ENCODE measurements around the gene ASTN2. TPM values are rescaled to one million over a fixed set of nuclear protein-coding genes. Genes with fewer than 3 reads are reported as not detected.

ASTN2 gene
- total RNA-seq, 1 experiment from 2014 or later: 4.8 TPM

DNA sequence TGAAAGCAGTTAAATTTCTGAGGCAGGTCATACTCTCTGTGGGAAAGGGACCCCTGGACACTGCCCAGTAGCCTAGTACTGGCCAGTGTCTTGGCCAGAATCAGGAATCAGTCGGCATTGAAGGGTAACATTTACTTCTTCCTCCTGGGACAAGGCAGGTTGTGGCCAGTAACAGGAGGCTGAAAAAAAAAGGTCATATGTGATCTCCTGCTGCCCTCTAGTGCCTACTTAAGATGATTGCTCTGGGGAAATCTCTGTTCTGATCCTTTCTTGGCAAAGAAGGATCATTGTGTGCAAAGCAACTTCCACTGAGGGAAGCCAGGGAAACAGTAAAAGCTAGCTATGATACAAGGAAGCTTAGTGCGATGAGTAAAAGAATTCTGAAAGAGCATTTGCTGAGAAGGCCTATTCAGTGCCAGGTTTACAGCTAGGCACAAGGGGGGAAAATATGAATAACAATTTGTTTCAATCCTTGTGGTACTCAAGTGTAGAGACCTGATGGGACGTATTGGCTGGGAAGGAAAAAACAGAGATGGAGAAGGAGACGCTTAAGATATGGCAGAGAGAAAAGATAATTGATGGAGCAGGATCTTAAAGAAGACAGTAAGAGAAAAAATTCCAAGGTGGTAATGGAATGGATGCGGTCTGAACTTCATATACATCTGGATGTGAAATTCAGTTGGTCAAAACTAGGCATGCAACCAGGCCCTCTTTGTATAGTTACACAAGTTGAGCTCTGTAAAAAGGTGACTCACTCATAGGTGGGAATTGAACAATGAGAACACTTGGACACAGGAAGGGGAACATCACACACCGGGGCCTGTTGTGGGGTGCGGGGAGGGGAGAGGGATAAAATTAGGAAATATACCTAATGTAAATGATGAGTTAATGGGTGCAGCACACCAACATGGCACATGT lies 753.6 kb downstream of the ASTN2 start:
- DNase-seq (ENCODE audit: low read depth, low spot score): peak; percentile 59
- no peaks in the 10 kb centered on the region for H3K9me3 ChIP-seq (ENCODE audit: control insufficient read depth in 1 of 2, insufficient read depth in 1 of 2, low read depth in 1 of 2, low read length in 2 of 2)
- H2AFZ ChIP-seq (ENCODE audit: low read depth, low read length, poor library complexity, severe bottlenecking): no peak overlapping the region
- H4K20me1 ChIP-seq (ENCODE audit: insufficient read depth): no peaks in the 10 kb centered on the region
- peak; percentile 90 for ATAC-seq
- no peak overlapping the region for H3K9ac ChIP-seq (ENCODE audit: low read length)
- no peak overlapping the region for H3K4me3 ChIP-seq (replicated peaks in 1 of 2; ENCODE audit: low read depth in 1 of 2, low read length in 2 of 2)
- TF ChIP-seq EGR1 (IDR thresholded peaks at IDR 0.05; ENCODE audit: low read depth) (no peak), JUND (IDR thresholded peaks at IDR 0.05) (no peak), FOSL1 (IDR thresholded peaks at IDR 0.05; ENCODE audit: low read depth) (no peak), RAD21 (IDR thresholded peaks at IDR 0.05; ENCODE audit: low read depth) (peak; percentile 79), EZH2phosphoT487 (IDR thresholded peaks at IDR 0.05; ENCODE audit: borderline replicate concordance) (no peak), POLR2AphosphoS5 (IDR thresholded peaks at IDR 0.05; ENCODE audit: low read depth, low read length) (no peak), ELF1 (IDR thresholded peaks at IDR 0.05; ENCODE audit: borderline replicate concordance, low read depth) (no peak), ZFX (IDR thresholded peaks at IDR 0.05) (no peak)
- TF ChIP-seq, protein P1, sequence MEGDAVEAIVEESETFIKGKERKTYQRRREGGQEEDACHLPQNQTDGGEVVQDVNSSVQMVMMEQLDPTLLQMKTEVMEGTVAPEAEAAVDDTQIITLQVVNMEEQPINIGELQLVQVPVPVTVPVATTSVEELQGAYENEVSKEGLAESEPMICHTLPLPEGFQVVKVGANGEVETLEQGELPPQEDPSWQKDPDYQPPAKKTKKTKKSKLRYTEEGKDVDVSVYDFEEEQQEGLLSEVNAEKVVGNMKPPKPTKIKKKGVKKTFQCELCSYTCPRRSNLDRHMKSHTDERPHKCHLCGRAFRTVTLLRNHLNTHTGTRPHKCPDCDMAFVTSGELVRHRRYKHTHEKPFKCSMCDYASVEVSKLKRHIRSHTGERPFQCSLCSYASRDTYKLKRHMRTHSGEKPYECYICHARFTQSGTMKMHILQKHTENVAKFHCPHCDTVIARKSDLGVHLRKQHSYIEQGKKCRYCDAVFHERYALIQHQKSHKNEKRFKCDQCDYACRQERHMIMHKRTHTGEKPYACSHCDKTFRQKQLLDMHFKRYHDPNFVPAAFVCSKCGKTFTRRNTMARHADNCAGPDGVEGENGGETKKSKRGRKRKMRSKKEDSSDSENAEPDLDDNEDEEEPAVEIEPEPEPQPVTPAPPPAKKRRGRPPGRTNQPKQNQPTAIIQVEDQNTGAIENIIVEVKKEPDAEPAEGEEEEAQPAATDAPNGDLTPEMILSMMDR (IDR thresholded peaks at IDR 0.05 in 2 of 3, conservative IDR thresholded peaks at IDR 0.05 in 1 of 3; ENCODE audit: borderline replicate concordance in 1 of 3, insufficient read depth in 1 of 3, low read depth in 2 of 3, low read length in 2 of 3): peak; percentile 69 to 73 (median 73)
- intact Hi-C loops (cut with micrococcal nuclease): loop anchor here (1.0 to 5.0 kb wide), 5 partner anchors 72 to 1068 kb away; no protein-coding TSS in a partner anchor
- H3K36me3 ChIP-seq (ENCODE audit: control insufficient read depth in 1 of 2, insufficient read depth in 2 of 2, low read length in 2 of 2): no peaks in the 10 kb centered on the region
- H3K27ac ChIP-seq (ENCODE audit: low read depth, low read length): no peak overlapping the region
- no peaks in the 10 kb centered on the region for H3K9me2 ChIP-seq (ENCODE audit: insufficient read depth)
- H3K4me2 ChIP-seq (ENCODE audit: low read length): no peak overlapping the region
- ChIA-PET CTCF (interaction anchor here (0.7 to 1.3 kb wide), 4 partner anchors 70 to 1068 kb away, joined by 3 read pairs; no protein-coding TSS in a partner anchor), RAD21 (ENCODE audit: low non-redundant PET in 1 of 2, low total read pairs in 2 of 2, uncharacterized antibody in 2 of 2, unreplicated experiment in 2 of 2) (no interaction called here), POLR2A (no interaction called here)
- BruUV-seq (replicated peaks): no TSS peak
- H3K79me2 ChIP-seq (ENCODE audit: insufficient read depth, low read length): no peaks in the 10 kb centered on the region
- no peaks in the 10 kb centered on the region for H3K27me3 ChIP-seq (ENCODE audit: insufficient read depth, low read length)
- no peaks in the 10 kb centered on the region; a peak in 1 of 4 replicates for H3K4me1 ChIP-seq (ENCODE audit: control insufficient read depth in 1 of 2, insufficient read depth in 2 of 2, low read length in 2 of 2)
